Measurements from ENCODE around the gene PAEP.

PAEP gene

GRCh38 chr9:135615666-135616618, 54.4 kb downstream of the PAEP start:
- DNase-seq (ENCODE audit: low spot score): no peak
